Endometrial microvascular endothelial cells (primary cell): ENCODE data around the gene HSPG2. TPM values are rescaled to one million over a fixed set of nuclear protein-coding genes. Genes with fewer than 3 reads are reported as not detected.
"Not testable (repeated sequence)": the region's sequence is repeated elsewhere in the genome, so short reads cannot be mapped to it uniquely, and the experiment has no call there.

Experiments
- in situ Hi-C: cut with HindIII; loops from 2 replicates; pipeline ENCODE4 v1.10.0; 2017; ENCODE audit warnings: low sequenced_read_pairs, low pct_unique_long_range_greater_than_20kb; ENCODE audit errors: inconsistent ontology term
- total RNA-seq: library from RNA; depleted of rRNA; stranded (reverse); fragments of >200 nt; gene quantifications from one replicate; pipeline ENCODE4 v1.2.3, GENCODE V29; 2015; ENCODE audit errors: inconsistent ontology term

HSPG2 gene
- total RNA-seq, 1 donor from 2014 or later, result 464 TPM

- in situ Hi-C loops, result no loop called here
Measured at GRCh38 chr1:21795075-21795474, 142.0 kb downstream of the HSPG2 start.

GRCh38 chr1:21794656-21795055 lies 142.5 kb downstream of the HSPG2 start:
- in situ Hi-C loops, result no loop called here

GRCh38 chr1:21793104-21793503 lies 144.0 kb downstream of the HSPG2 start:
- in situ Hi-C loops, result no loop called here

- in situ Hi-C loops, result no loop called here
Measured at GRCh38 chr1:21786640-21787039, 150.5 kb downstream of the HSPG2 start.

- in situ Hi-C loops, result not testable (repeated sequence)
Measured at GRCh38 chr1:21785764-21786163, 151.3 kb downstream of the HSPG2 start.

GRCh38 chr1:21783679-21784603 lies 153.2 kb downstream of the HSPG2 start:
- in situ Hi-C loops, result no loop called here

- in situ Hi-C loops, result no loop called here
Measured at GRCh38 chr1:21782868-21783678, 154.0 kb downstream of the HSPG2 start, which contains the start of gene USP48. TSS of gene USP48 (minus strand) at chr1:21783149. CDS start at chr1:21782957, 192 bp downstream.

GRCh38 chr1:21782349-21782867 lies 154.7 kb downstream of the HSPG2 start:
- in situ Hi-C loops, result no loop called here

- in situ Hi-C loops, result no loop called here
Measured at GRCh38 chr1:21781815-21782348, 155.2 kb downstream of the HSPG2 start.

GRCh38 chr1:21779613-21780521 lies 157.2 kb downstream of the HSPG2 start:
- in situ Hi-C loops, result no loop called here

- in situ Hi-C loops, result no loop called here
Measured at GRCh38 chr1:21778405-21778727, 158.7 kb downstream of the HSPG2 start.

- in situ Hi-C loops, result not testable (repeated sequence)
Measured at GRCh38 chr1:21776925-21777324, 160.2 kb downstream of the HSPG2 start.

GRCh38 chr1:21775985-21776562 lies 161.0 kb downstream of the HSPG2 start:
- in situ Hi-C loops, result no loop called here

- in situ Hi-C loops, result no loop called here
Measured at GRCh38 chr1:21775550-21775914, 161.6 kb downstream of the HSPG2 start.

- in situ Hi-C loops, result no loop called here
Measured at GRCh38 chr1:21774835-21775549, 162.1 kb downstream of the HSPG2 start.

GRCh38 chr1:21773585-21773984 lies 163.5 kb downstream of the HSPG2 start:
- in situ Hi-C loops, result no loop called here
